EL (cell line): ENCODE data around the gene ENC1.

ENCODE experiments used
- DNase-seq: peaks from one replicate; pipeline ENCODE4 v3.0.0-alpha.2; 2016

ENC1 gene

GRCh38 chr5:74655716-74656115 is 15.2 kb upstream of the ENC1 start:
- no peak for DNase-seq

GRCh38 chr5:74655206-74655605 is 14.7 kb upstream of the ENC1 start:
- DNase-seq: no peak

GRCh38 chr5:74653991-74654390 is 13.5 kb upstream of the ENC1 start:
- DNase-seq: no peak

GRCh38 chr5:74652576-74652975 is 12.0 kb upstream of the ENC1 start:
- DNase-seq: no peak

GRCh38 chr5:74651710-74652109 is 11.2 kb upstream of the ENC1 start:
- no peak for DNase-seq

GRCh38 chr5:74649421-74649973 is 9.0 kb upstream of the ENC1 start:
- DNase-seq: no peak

- peak; percentile 70 for DNase-seq
Observed at GRCh38 chr5:74648835-74649293, 8.3 kb upstream of the ENC1 start.

GRCh38 chr5:74647096-74647495 is 6.6 kb upstream of the ENC1 start:
- no peak for DNase-seq

- DNase-seq: peak; percentile 94
Observed at GRCh38 chr5:74643111-74643562, 2.6 kb upstream of the ENC1 start.

- DNase-seq: no peak
Observed at GRCh38 chr5:74642543-74642863, 2.0 kb upstream of the ENC1 start.

GRCh38 chr5:74641735-74642542 is 1.4 kb upstream of the ENC1 start:
- DNase-seq: peak; percentile 84

GRCh38 chr5:74640954-74641734 is 616 bp upstream of the ENC1 start:
- peak; percentile 90 for DNase-seq

- DNase-seq: peak; percentile 55
Observed at GRCh38 chr5:74639807-74640449, 600 bp downstream of the ENC1 start.

GRCh38 chr5:74638970-74639806 is 1.3 kb downstream of the ENC1 start:
- DNase-seq: peak; percentile 65

GRCh38 chr5:74638544-74638969 is 2.0 kb downstream of the ENC1 start:
- peak; percentile 39 for DNase-seq

GRCh38 chr5:74636552-74636951 is 4.0 kb downstream of the ENC1 start:
- no peak for DNase-seq

GRCh38 chr5:74636149-74636548 is 4.4 kb downstream of the ENC1 start:
- DNase-seq: no peak

GRCh38 chr5:74634611-74635286 is 5.8 kb downstream of the ENC1 start:
- no peak for DNase-seq

GRCh38 chr5:74633695-74634094 is 6.8 kb downstream of the ENC1 start:
- no peak for DNase-seq

- peak; percentile 84 for DNase-seq
Observed at GRCh38 chr5:74632947-74633356, 7.6 kb downstream of the ENC1 start.

- DNase-seq: peak; percentile 83
Observed at GRCh38 chr5:74631081-74631953, 9.2 kb downstream of the ENC1 start.
